Measurements from ENCODE around the gene COA5. TPM values are rescaled to one million over a fixed set of nuclear protein-coding genes. Genes with fewer than 3 reads are reported as not detected.

The COA5 gene
- total and polyA plus RNA-seq, 4 donors = 9.7 to 42.0 (median 19.5) TPM

Other genes starting within 250 kb of the COA5 start
- 10 to 100 TPM; 11.3 to 14.9 TPM for gene INPP4A, start 163.7 kb downstream of the COA5 start, total RNA-seq
- gene INPP4A, start 163.7 kb downstream of the COA5 start, polyA plus RNA-seq = 1 to 10 TPM; 2.9 to 3.1 TPM
- 10 to 100 TPM; 23.9 to 35.7 TPM for gene UNC50, start 77 bp upstream of the COA5 start, total RNA-seq
- 10 to 100 TPM; 22.2 to 37.9 TPM for gene UNC50, start 77 bp upstream of the COA5 start, polyA plus RNA-seq
- gene MGAT4A, start 122.6 kb upstream of the COA5 start, total RNA-seq = 10 to 100 TPM in 1 of 2 donors, 1 to 10 TPM in 1; 7.5 to 17.3 TPM
- gene MGAT4A, start 122.6 kb upstream of the COA5 start, polyA plus RNA-seq = 1 to 10 TPM; 2.7 to 3.4 TPM

Measured in liver (tissue), 4 donors.